HepG2 (cell line): ENCODE measurements around the gene FRMD8. TPM values are rescaled to one million over a fixed set of nuclear protein-coding genes. Genes with fewer than 3 reads are reported as not detected.
A peak's percentile ranks its signal among the peaks of the same experiment; 100 is the strongest.

Experiments used
- ATAC-seq: fragments of 200-7000 bp; cut with Tn5 transposase; 3 replicates; pipeline ENCODE4 v1.9.1; 2020; ENCODE audit warnings: mild to moderate bottlenecking, moderate library complexity
- BruUV-seq: library from RNA; stranded (reverse); fragments of 400-500 nt; replicated peaks from 2 replicates; lab custom pipeline; 2021; lab: Mats Ljungman, UMichigan
- CTCF ChIA-PET: fragments of 300-600 bp; formaldehyde crosslinking; extraction: SDS; loops from one replicate; lab custom pipeline; 2021; ENCODE audit warnings: low total read pairs, inconsistent platforms, low intra/inter-chr PET ratio; lab: Yijun Ruan, JAX
- POLR2A ChIA-PET: fragments of 350-600 bp; sonication (Branson Sonifier 250); formaldehyde crosslinking; loops from one replicate; lab custom pipeline; 2020; ENCODE audit warnings: antibody characterized with exemption, inconsistent platforms; lab: Yijun Ruan, JAX
- DNase-seq: peaks from one replicate; pipeline ENCODE4 v3.0.0-alpha.2; 2015; ENCODE audit warnings: low spot score
- FAIRE-seq: peaks from 3 replicates; lab custom pipeline; 2011; peaks lifted over from hg19 to GRCh38; lab: Jason Lieb, UNC
- H2AFZ ChIP-seq: one replicate; pipeline ENCODE4 v1.6.1; 2011; ENCODE audit warnings: low read length, inconsistent platforms
- H3K27ac ChIP-seq: fragments of 300-600 bp; 3 replicates; pipeline ENCODE4 v1.8.0; 2011; ENCODE audit warnings: mixed run types, mild to moderate bottlenecking, mixed read lengths, low read length, inconsistent platforms; ENCODE audit not compliant: insufficient read depth; ENCODE audit errors: extremely low read length
- H3K27me3 ChIP-seq, 2 experiments: fragments of 200-600 bp in 1 of 2; 2 replicates in 1 of 2; 3 replicates in 1 of 2; pipeline versions ENCODE4 v1.6.0 to v1.8.0; 2011; ENCODE audit warnings: low read length in 2 of 2, mild to moderate bottlenecking in 2 of 2, moderate library complexity in 2 of 2, inconsistent platforms in 1 of 2; ENCODE audit not compliant: insufficient read depth in 2 of 2, control insufficient read depth in 1 of 2
- H3K36me3 ChIP-seq, 2 experiments: fragments of 200-600 bp in 1 of 2; replicated peaks in 1 of 2; 2 replicates in 1 of 2; 3 replicates in 1 of 2; pipeline versions ENCODE4 v1.5.1 to v1.8.0; 2011; ENCODE audit warnings: low read length in 2 of 2, inconsistent platforms in 1 of 2; ENCODE audit not compliant: insufficient read depth in 2 of 2, control insufficient read depth in 1 of 2
- H3K4me1 ChIP-seq: 2 replicates; pipeline ENCODE4 v1.5.1; 2012; ENCODE audit warnings: low read length, inconsistent platforms; ENCODE audit not compliant: insufficient read depth
- H3K4me2 ChIP-seq: 2 replicates; pipeline ENCODE4 v1.6.0; 2011; ENCODE audit warnings: low read depth, low read length, inconsistent platforms
- H3K4me3 ChIP-seq, 3 experiments: fragments of 200-600 bp in 1 of 3; sonication (generic), shearing (Covaris generic) in 1 of 3; replicated peaks in 1 of 3; 2 replicates each; pipeline ENCODE4 v1.5.1; 2011 to 2016; ENCODE audit warnings: low read length in 3 of 3, inconsistent platforms in 2 of 3, low read depth in 2 of 3, mild to moderate bottlenecking in 2 of 3, control low read depth in 1 of 3, mixed read lengths in 1 of 3; ENCODE audit not compliant: insufficient read depth in 1 of 3
- H3K79me2 ChIP-seq: one replicate; pipeline ENCODE4 v1.6.1; 2011; ENCODE audit warnings: low read length, inconsistent platforms; ENCODE audit not compliant: insufficient read depth
- H3K9ac ChIP-seq: 2 replicates; pipeline ENCODE4 v1.6.0; 2011; ENCODE audit warnings: mild to moderate bottlenecking, low read depth, low read length, inconsistent platforms; ENCODE audit not compliant: insufficient read depth
- H3K9me3 ChIP-seq: 2 replicates; pipeline ENCODE4 v1.5.1; 2012; ENCODE audit warnings: mild to moderate bottlenecking, low read length
- H4K20me1 ChIP-seq: 2 replicates; pipeline ENCODE4 v1.6.0; 2011; ENCODE audit warnings: inconsistent platforms, mild to moderate bottlenecking, low read length, moderate library complexity; ENCODE audit not compliant: insufficient read depth
- HMGXB3 ChIP-seq: sonication (generic); formaldehyde crosslinking; IDR thresholded peaks from 2 replicates; pipeline ENCODE4 v1.4.0; 2020; ENCODE audit warnings: missing genetic modification reagents, borderline replicate concordance
- KMT2B ChIP-seq: IDR thresholded peaks from 2 replicates; pipeline ENCODE4 v1.6.1; 2016; ENCODE audit warnings: missing genetic modification reagents, missing compliant biosample characterization
- MXD3 ChIP-seq: IDR thresholded peaks from 2 replicates; pipeline ENCODE4 v1.6.1; 2016; ENCODE audit warnings: mild to moderate bottlenecking, missing biosample characterization, missing genetic modification reagents
- RAD51 ChIP-seq: fragments of 450-650 bp; IDR thresholded peaks from 2 replicates; pipeline ENCODE4 v1.6.1; 2016; ENCODE audit warnings: borderline replicate concordance
- SAP130 ChIP-seq: IDR thresholded peaks from 2 replicates; pipeline ENCODE4 v1.6.1; 2016; ENCODE audit warnings: low read depth
- ZBTB1 ChIP-seq: sonication (generic); formaldehyde crosslinking; IDR thresholded peaks from 2 replicates; pipeline ENCODE4 v1.4.0; 2020; ENCODE audit warnings: missing genetic modification reagents, borderline replicate concordance
- ZNF614 ChIP-seq: IDR thresholded peaks from 2 replicates; pipeline ENCODE4 v1.6.1; 2018; ENCODE audit warnings: missing biosample characterization, missing genetic modification reagents, inconsistent platforms, borderline replicate concordance
- ZNF780A ChIP-seq: sonication (generic); formaldehyde crosslinking; IDR thresholded peaks from 2 replicates; pipeline ENCODE4 v1.8.0; 2022; ENCODE audit warnings: mild to moderate bottlenecking, missing genetic modification reagents, moderate library complexity
- WGBS: methylation state at CpG from one replicate; pipeline ENCODE4 v1.1.6; 2017; ENCODE audit warnings: low lambda C conversion rate; 5-methylcytosine and 5-hydroxymethylcytosine counted together
- in situ Hi-C: cut with HindIII; loops from 2 replicates; pipeline ENCODE4 v1.10.0; 2017; ENCODE audit warnings: low pct_unique_long_range_greater_than_20kb; ENCODE audit not compliant: extremely low pct_ligation_motif_present
- intact Hi-C: fragments of 100-400 bp; cut with micrococcal nuclease; formaldehyde crosslinking; loops from one replicate; pipeline ENCODE4 v1.10.0; 2022; ENCODE audit not compliant: unreplicated experiment
- polyA plus RNA-seq, 8 experiments: library from polyadenylated mRNA; depleted of rRNA in 3 of 8; stranded (reverse) in 7 of 8; unstranded in 1 of 8; fragments of >200 nt; fragmentation: Illumina TruSeq in 4 of 8; extraction: Trizol in 4 of 8; gene quantifications; 2 replicates each; pipeline versions ENCODE4 v1.2.1 to v1.2.3, GENCODE V29; 2011 to 2016; ENCODE audit warnings: low read depth in 4 of 8, missing spikeins in 1 of 8, mixed read lengths in 1 of 8; ENCODE audit not compliant: insufficient read depth in 1 of 8
- total RNA-seq, 5 experiments: library from RNA; depleted of rRNA; stranded (reverse); fragments of >200 nt; fragmentation: Illumina TruSeq; extraction: Trizol; gene quantifications; 2 replicates each; pipeline ENCODE4 v1.2.3, GENCODE V29; 2016; ENCODE audit warnings: low read depth in 1 of 5
- TF ChIP-seq, protein P1 (sequence below): IDR thresholded peaks from 2 replicates; pipeline ENCODE4 v1.6.1; 2016; ENCODE audit warnings: mild to moderate bottlenecking
- TF ChIP-seq, protein P2 (sequence below): sonication (generic); formaldehyde crosslinking; IDR thresholded peaks from 2 replicates; pipeline ENCODE4 v1.5.0; 2020; ENCODE audit warnings: missing genetic modification reagents, mild to moderate bottlenecking, borderline replicate concordance
- TF ChIP-seq, protein P3 (sequence below): IDR thresholded peaks from 2 replicates; pipeline ENCODE4 v1.6.1; 2012; ENCODE audit warnings: low read depth, low read length, improper control_type of control experiment
- TF ChIP-seq, protein P4 (sequence below): sonication (generic); formaldehyde crosslinking; IDR thresholded peaks from 2 replicates; pipeline ENCODE4 v1.8.0; 2022; ENCODE audit warnings: mild to moderate bottlenecking, missing genetic modification reagents, borderline replicate concordance

Gene FRMD8
- total and polyA plus RNA-seq, 2 of the 13 experiments (the other 11 are each of a cell fraction or from before 2014, with no cell fraction given), result 5.8 to 20.6 TPM

GRCh38 chr11:65446446-65447277, 60.2 kb downstream of the FRMD8 start:
- intact Hi-C loops, result no loop called here
- Histone ChIP-seq H3K4me2 (no peak overlapping the region), H3K4me3 (no peak overlapping the region), H3K27me3 (no peaks in the 10 kb centered on the region), H3K79me2 (no peaks in the 10 kb centered on the region), H3K27ac (peak overlapping the region; percentile 12), H2AFZ (no peak overlapping the region), H3K9ac (no peak overlapping the region), H3K36me3 (peaks cover 0 to 9% of the 10 kb centered on the region in 2 experiments; a peak in 2 of 5 replicates), H3K4me1 (peaks cover 53% of the 10 kb centered on the region), H3K9me3 (no peaks in the 10 kb centered on the region), H4K20me1 (peaks cover 49% of the 10 kb centered on the region)
- WGBS, result 79% methylated on average over 9 of the region's 11 CpGs
- DNase-seq (no peak), FAIRE-seq (no peak), ATAC-seq (peak; percentile 7)
- POLR2A ChIA-PET, result interaction anchor here (0.8 to 7.0 kb wide), 13 partner anchors 8 to 87 kb away, joined by 3 to 89 read pairs (median 4); partner anchors contain the start of genes MALAT1 and NEAT1
- BruUV-seq, result no TSS peak
- CTCF ChIA-PET, result no interaction called here
- in situ Hi-C loops, result no loop called here
- TF ChIP-seq SAP130 (CRISPR knock-in tag), result no peak
- TF ChIP-seq, protein P1, sequence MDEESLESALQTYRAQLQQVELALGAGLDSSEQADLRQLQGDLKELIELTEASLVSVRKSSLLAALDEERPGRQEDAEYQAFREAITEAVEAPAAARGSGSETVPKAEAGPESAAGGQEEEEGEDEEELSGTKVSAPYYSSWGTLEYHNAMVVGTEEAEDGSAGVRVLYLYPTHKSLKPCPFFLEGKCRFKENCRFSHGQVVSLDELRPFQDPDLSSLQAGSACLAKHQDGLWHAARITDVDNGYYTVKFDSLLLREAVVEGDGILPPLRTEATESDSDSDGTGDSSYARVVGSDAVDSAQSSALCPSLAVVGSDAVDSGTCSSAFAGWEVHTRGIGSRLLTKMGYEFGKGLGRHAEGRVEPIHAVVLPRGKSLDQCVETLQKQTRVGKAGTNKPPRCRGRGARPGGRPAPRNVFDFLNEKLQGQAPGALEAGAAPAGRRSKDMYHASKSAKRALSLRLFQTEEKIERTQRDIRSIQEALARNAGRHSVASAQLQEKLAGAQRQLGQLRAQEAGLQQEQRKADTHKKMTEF (CRISPR knock-in tag), result peak; percentile 11; the same call in 1 of the 2 replicates
- TF ChIP-seq MXD3 (CRISPR knock-in tag), result no peak
- TF ChIP-seq, protein P2, sequence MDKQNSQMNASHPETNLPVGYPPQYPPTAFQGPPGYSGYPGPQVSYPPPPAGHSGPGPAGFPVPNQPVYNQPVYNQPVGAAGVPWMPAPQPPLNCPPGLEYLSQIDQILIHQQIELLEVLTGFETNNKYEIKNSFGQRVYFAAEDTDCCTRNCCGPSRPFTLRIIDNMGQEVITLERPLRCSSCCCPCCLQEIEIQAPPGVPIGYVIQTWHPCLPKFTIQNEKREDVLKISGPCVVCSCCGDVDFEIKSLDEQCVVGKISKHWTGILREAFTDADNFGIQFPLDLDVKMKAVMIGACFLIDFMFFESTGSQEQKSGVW (CRISPR knock-in tag), result no peak
- no peak for TF ChIP-seq ZNF614
- TF ChIP-seq RAD51, result no peak
- TF ChIP-seq HMGXB3 (CRISPR knock-in tag), result no peak
- TF ChIP-seq, protein P3, sequence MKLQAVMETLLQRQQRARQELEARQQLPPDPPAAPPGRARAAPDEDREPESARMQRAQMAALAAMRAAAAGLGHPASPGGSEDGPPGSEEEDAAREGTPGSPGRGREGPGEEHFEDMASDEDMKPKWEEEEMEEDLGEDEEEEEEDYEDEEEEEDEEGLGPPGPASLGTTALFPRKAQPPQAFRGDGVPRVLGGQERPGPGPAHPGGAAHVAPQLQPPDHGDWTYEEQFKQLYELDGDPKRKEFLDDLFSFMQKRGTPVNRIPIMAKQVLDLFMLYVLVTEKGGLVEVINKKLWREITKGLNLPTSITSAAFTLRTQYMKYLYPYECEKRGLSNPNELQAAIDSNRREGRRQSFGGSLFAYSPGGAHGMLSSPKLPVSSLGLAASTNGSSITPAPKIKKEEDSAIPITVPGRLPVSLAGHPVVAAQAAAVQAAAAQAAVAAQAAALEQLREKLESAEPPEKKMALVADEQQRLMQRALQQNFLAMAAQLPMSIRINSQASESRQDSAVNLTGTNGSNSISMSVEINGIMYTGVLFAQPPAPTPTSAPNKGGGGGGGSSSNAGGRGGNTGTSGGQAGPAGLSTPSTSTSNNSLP, result no peak
- TF ChIP-seq ZBTB1, result no peak
- no peak for TF ChIP-seq KMT2B (CRISPR knock-in tag)
- no peak for TF ChIP-seq ZNF780A (CRISPR knock-in tag)
- TF ChIP-seq, protein P4, sequence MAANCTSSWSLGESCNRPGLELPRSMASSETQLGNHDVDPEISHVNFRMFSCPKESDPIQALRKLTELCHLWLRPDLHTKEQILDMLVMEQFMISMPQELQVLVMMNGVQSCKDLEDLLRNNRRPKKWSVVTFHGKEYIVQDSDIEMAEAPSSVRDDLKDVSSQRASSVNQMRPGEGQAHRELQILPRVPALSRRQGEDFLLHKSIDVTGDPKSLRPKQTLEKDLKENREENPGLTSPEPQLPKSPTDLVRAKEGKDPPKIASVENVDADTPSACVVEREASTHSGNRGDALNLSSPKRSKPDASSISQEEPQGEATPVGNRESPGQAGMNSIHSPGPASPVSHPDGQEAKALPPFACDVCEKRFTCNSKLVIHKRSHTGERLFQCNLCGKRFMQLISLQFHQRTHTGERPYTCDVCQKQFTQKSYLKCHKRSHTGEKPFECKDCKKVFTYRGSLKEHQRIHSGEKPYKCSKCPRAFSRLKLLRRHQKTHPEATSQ (CRISPR knock-in tag), result no peak
